GM23338 (cell line): ENCODE results near the gene CA4. TPM values are rescaled to one million over a fixed set of nuclear protein-coding genes. Genes with fewer than 3 reads are reported as not detected.

ENCODE experiments used
- ATAC-seq: fragments of 200-7000 bp; cut with Tn5 transposase; 3 replicates; pipeline ENCODE4 v1.9.1; 2020
- DNase-seq: peaks from one replicate; pipeline ENCODE4 v3.0.0-alpha.2; 2015; ENCODE audit warnings: low spot score
- H2AFZ ChIP-seq: fragments of 200-600 bp; sonication (generic); 2 replicates; pipeline ENCODE4 v1.8.0; 2016; ENCODE audit warnings: antibody characterized with exemption, mild to moderate bottlenecking, moderate library complexity
- H3F3A ChIP-seq: fragments of 200-600 bp; sonication (generic); replicated peaks from 2 replicates; pipeline ENCODE4 v1.8.0; 2017; ENCODE audit warnings: antibody characterized with exemption, mixed run types, low read depth
- H3K27ac ChIP-seq: fragments of 200-600 bp; sonication (generic); 2 replicates; pipeline ENCODE4 v1.6.1; 2016; ENCODE audit warnings: low read depth
- H3K27me3 ChIP-seq: fragments of 200-600 bp; sonication (generic); 2 replicates; pipeline ENCODE4 v1.8.0; 2016; ENCODE audit warnings: mild to moderate bottlenecking, mixed run types, moderate library complexity; ENCODE audit not compliant: insufficient read depth
- H3K36me3 ChIP-seq: fragments of 200-600 bp; sonication (generic); 2 replicates; pipeline ENCODE4 v1.8.0; 2016; ENCODE audit warnings: mild to moderate bottlenecking; ENCODE audit not compliant: insufficient read depth
- H3K4me1 ChIP-seq: fragments of 200-600 bp; sonication (generic); 2 replicates; pipeline ENCODE4 v1.8.0; 2016; ENCODE audit warnings: mild to moderate bottlenecking, moderate library complexity; ENCODE audit not compliant: insufficient read depth
- H3K4me2 ChIP-seq: fragments of 200-600 bp; sonication (generic); 2 replicates; pipeline ENCODE4 v1.7.1; 2017; ENCODE audit warnings: mixed run types
- H3K4me3 ChIP-seq: fragments of 200-600 bp; sonication (generic); 2 replicates; pipeline ENCODE4 v1.6.1; 2016; ENCODE audit warnings: mixed run types
- H3K79me2 ChIP-seq: fragments of 200-600 bp; sonication (generic); replicated peaks from 2 replicates; pipeline ENCODE4 v1.8.0; 2017; ENCODE audit warnings: mild to moderate bottlenecking; ENCODE audit not compliant: insufficient read depth
- H3K9me2 ChIP-seq: fragments of 200-600 bp; sonication (generic); 2 replicates; pipeline ENCODE4 v1.8.0; 2017; ENCODE audit not compliant: insufficient read depth
- H4K20me1 ChIP-seq: fragments of 200-600 bp; sonication (generic); replicated peaks from 2 replicates; pipeline ENCODE4 v1.8.0; 2017; ENCODE audit warnings: mild to moderate bottlenecking; ENCODE audit not compliant: insufficient read depth
- H3K27ac Mint-ChIP-seq: 2 replicates; pipeline ENCODE4 v1.8.0; 2020; ENCODE audit warnings: inconsistent platforms, mild to moderate bottlenecking, moderate library complexity, mixed read lengths
- H3K27me3 Mint-ChIP-seq: 3 replicates; pipeline ENCODE4 v1.8.0; 2022; ENCODE audit warnings: low read depth, mild to moderate bottlenecking, moderate library complexity, mixed read lengths, inconsistent platforms; ENCODE audit not compliant: insufficient read depth, poor library complexity
- H3K36me3 Mint-ChIP-seq: 3 replicates; pipeline ENCODE4 v1.8.0; 2021; ENCODE audit warnings: low read depth, mild to moderate bottlenecking, inconsistent platforms, moderate library complexity, mixed read lengths
- H3K4me1 Mint-ChIP-seq: 3 replicates; pipeline ENCODE4 v1.8.0; 2020; ENCODE audit warnings: mild to moderate bottlenecking, inconsistent platforms, mixed read lengths
- H3K4me3 Mint-ChIP-seq: 3 replicates; pipeline ENCODE4 v1.8.0; 2021; ENCODE audit warnings: moderate library complexity, mild to moderate bottlenecking, inconsistent platforms, mixed read lengths
- H3K9me3 Mint-ChIP-seq: 3 replicates; pipeline ENCODE4 v1.8.0; 2020; ENCODE audit warnings: moderate library complexity, mild to moderate bottlenecking, inconsistent platforms, mixed read lengths
- CREB1 ChIP-seq: fragments of 250-450 bp; sonication (Bioruptor Pico); IDR thresholded peaks from 2 replicates; pipeline ENCODE4 v1.5.0; 2020; ENCODE audit warnings: low read depth, mild to moderate bottlenecking, moderate library complexity
- CTCF ChIP-seq, 2 experiments: fragments of 200-600 bp in 1 of 2; sonication (generic) in 1 of 2; conservative IDR thresholded peaks; 2 replicates each; pipeline versions ENCODE4 v1.5.1 to v1.6.1; 2016 to 2017; ENCODE audit warnings: antibody characterized with exemption in 2 of 2, low read depth in 2 of 2, mild to moderate bottlenecking in 2 of 2, moderate library complexity in 1 of 2
- ETS1 ChIP-seq: IDR thresholded peaks from 2 replicates; pipeline ENCODE4 v1.6.1; 2016; ENCODE audit warnings: antibody characterized with exemption
- EZH2 ChIP-seq: fragments of 200-600 bp; sonication (generic); IDR thresholded peaks from one replicate; pipeline ENCODE4 v1.8.0; 2017; ENCODE audit warnings: antibody characterized with exemption, mild to moderate bottlenecking, low read depth; ENCODE audit not compliant: unreplicated experiment
- EZH2phosphoT487 ChIP-seq: fragments of 200-600 bp; sonication (generic); IDR thresholded peaks from one replicate; pipeline ENCODE4 v1.8.1; 2018; ENCODE audit warnings: antibody characterized with exemption; ENCODE audit not compliant: unreplicated experiment
- JUNB ChIP-seq: IDR thresholded peaks from one replicate; pipeline ENCODE4 v1.6.1; 2016; ENCODE audit warnings: antibody characterized with exemption; ENCODE audit not compliant: unreplicated experiment
- POLR2AphosphoS5 ChIP-seq: IDR thresholded peaks from 2 replicates; pipeline ENCODE4 v1.6.1; 2016; ENCODE audit warnings: antibody characterized with exemption, low read depth
- REST ChIP-seq: IDR thresholded peaks from one replicate; pipeline ENCODE4 v1.6.1; 2018; ENCODE audit warnings: antibody characterized with exemption; ENCODE audit not compliant: unreplicated experiment
- STAT1 ChIP-seq: IDR thresholded peaks from one replicate; pipeline ENCODE4 v1.6.1; 2016; ENCODE audit warnings: antibody characterized with exemption; ENCODE audit not compliant: unreplicated experiment
- ZNF114 ChIP-seq: fragments of 250-450 bp; sonication (Bioruptor Pico); IDR thresholded peaks from 2 replicates; pipeline ENCODE4 v1.5.0; 2020; ENCODE audit warnings: mild to moderate bottlenecking, moderate library complexity
- ZNF331 ChIP-seq: fragments of 250-450 bp; sonication (Bioruptor Pico); IDR thresholded peaks from 2 replicates; pipeline ENCODE4 v1.5.0; 2020; ENCODE audit warnings: low read depth, mild to moderate bottlenecking, moderate library complexity
- polyA plus RNA-seq: library from polyadenylated mRNA; unstranded; fragments of >200 nt; fragmentation: Nextera tagmentation; extraction: Ambion mirVana; gene quantifications from 2 replicates; pipeline ENCODE4 v1.2.1, GENCODE V29; 2016
- total RNA-seq: library from RNA; depleted of rRNA; stranded (reverse); fragments of >200 nt; shearing (Covaris generic); gene quantifications from 2 replicates; pipeline ENCODE4 v1.2.3, GENCODE V29; 2014

The CA4 gene
- total and polyA plus RNA-seq, 2 experiments from 2014 or later = 7.6 to 8.2 TPM

GRCh38 chr17:60135951-60136666, 13.7 kb upstream of the CA4 start:
- TF ChIP-seq EZH2 (peak; percentile 20), POLR2AphosphoS5 (no peak)
- H3K27me3 ChIP-seq = peaks cover 69% of the 10 kb centered on the region
- H3K27ac Mint-ChIP-seq = no peak overlapping the region
- H3K27ac ChIP-seq = no peak overlapping the region
- H3K4me1 ChIP-seq = peaks cover 20% of the 10 kb centered on the region
- peak overlapping the region; percentile 92 for H3K4me3 Mint-ChIP-seq
- H3K36me3 ChIP-seq = no peaks in the 10 kb centered on the region
- H3K36me3 Mint-ChIP-seq = no peaks in the 10 kb centered on the region; the same call in 1 of the 3 replicates
- H3K4me2 ChIP-seq = peak overlapping the region; percentile 46; the same call in 1 of the 2 replicates
- peak overlapping the region; percentile 93 for H3K4me3 ChIP-seq
- DNase-seq = peak; percentile 8
- peak overlapping the region; percentile 8; the same call in 1 of the 2 replicates for H2AFZ ChIP-seq
- H3K79me2 ChIP-seq = no peaks in the 10 kb centered on the region
- ATAC-seq = no peak
- H4K20me1 ChIP-seq = peaks cover 9% of the 10 kb centered on the region
- H3K4me1 Mint-ChIP-seq = peaks cover 19% of the 10 kb centered on the region
- H3K9me2 ChIP-seq = 0 out of 2 replicates have a peak, but pooled peaks cover 2% of the 10 kb centered on the region
- no peaks in the 10 kb centered on the region; the same call in 2 of the 3 replicates for H3K9me3 Mint-ChIP-seq
- peaks cover 67% of the 10 kb centered on the region for H3K27me3 Mint-ChIP-seq
- peaks cover 11% of the 10 kb centered on the region; the same call in 1 of the 2 replicates for H3F3A ChIP-seq

- peaks cover 28% of the 10 kb centered on the region for H3K4me1 ChIP-seq
- no peaks in the 10 kb centered on the region; the same call in 1 of the 3 replicates for H3K36me3 Mint-ChIP-seq
- H4K20me1 ChIP-seq = peaks cover 9% of the 10 kb centered on the region
- H3K9me3 Mint-ChIP-seq = no peaks in the 10 kb centered on the region; the same call in 2 of the 3 replicates
- DNase-seq (no peak), ATAC-seq (no peak)
- no peak overlapping the region for H3K27ac ChIP-seq
- H3K27me3 Mint-ChIP-seq = peaks cover 80% of the 10 kb centered on the region
- peaks cover 78% of the 10 kb centered on the region for H3K27me3 ChIP-seq
- peaks cover 11% of the 10 kb centered on the region; the same call in 1 of the 2 replicates for H3F3A ChIP-seq
- H3K4me1 Mint-ChIP-seq = peaks cover 31% of the 10 kb centered on the region
- no peak overlapping the region for H3K4me3 Mint-ChIP-seq
- no peak overlapping the region for H2AFZ ChIP-seq
- no peaks in the 10 kb centered on the region for H3K36me3 ChIP-seq
- H3K79me2 ChIP-seq = no peaks in the 10 kb centered on the region
- no peak overlapping the region for H3K4me3 ChIP-seq
- no peak overlapping the region for H3K27ac Mint-ChIP-seq
- no peak overlapping the region for H3K4me2 ChIP-seq
- H3K9me2 ChIP-seq = 0 out of 2 replicates have a peak, but pooled peaks cover 2% of the 10 kb centered on the region
- TF ChIP-seq CTCF (conservative IDR thresholded peaks at IDR 0.05; ENCODE audit: low read depth in 2 of 2) = no peak
- TF ChIP-seq EZH2 = no peak
- TF ChIP-seq EZH2phosphoT487 = no peak
- TF ChIP-seq CREB1 (CRISPR knock-in tag) = no peak
- no peak for TF ChIP-seq ETS1
- TF ChIP-seq JUNB = no peak
- TF ChIP-seq POLR2AphosphoS5 = no peak
- no peak for TF ChIP-seq REST
- no peak for TF ChIP-seq ZNF114
- TF ChIP-seq ZNF331 (CRISPR knock-in tag) = no peak
- TF ChIP-seq STAT1 = no peak
Measured at GRCh38 chr17:60137731-60138130, 12.0 kb upstream of the CA4 start.
